SK-N-SH (cell line): ENCODE data around the gene HTR3A. TPM values are rescaled to one million over a fixed set of nuclear protein-coding genes. Genes with fewer than 3 reads are reported as not detected.
"Not testable (repeated sequence)": the region's sequence is repeated elsewhere in the genome, so short reads cannot be mapped to it uniquely, and the experiment has no call there.

Source experiments
- CTCF ChIA-PET: fragments of 300-600, 350-600 bp; formaldehyde crosslinking; extraction: SDS; loops from one replicate; lab custom pipeline; 2021; lab: Yijun Ruan, JAX
- POLR2A ChIA-PET: fragments of 350-600 bp; sonication (Branson Sonifier 250); formaldehyde crosslinking; extraction: SDS; loops from one replicate; lab custom pipeline; 2020; ENCODE audit warnings: antibody characterized with exemption, inconsistent platforms; lab: Yijun Ruan, JAX
- DNase-seq: peaks from one replicate; pipeline ENCODE4 v3.0.0; 2012
- H2AFZ ChIP-seq: fragments of 200-600 bp; sonication (generic); 2 replicates; pipeline ENCODE4 v1.8.1; 2016; ENCODE audit warnings: antibody characterized with exemption, mild to moderate bottlenecking, low read depth
- H3F3A ChIP-seq: fragments of 200-600 bp; sonication (generic); replicated peaks from 2 replicates; pipeline ENCODE3; 2016; ENCODE audit warnings: antibody characterized with exemption, mild to moderate bottlenecking; ENCODE audit not compliant: insufficient read depth
- H3K27ac ChIP-seq, 2 experiments: fragments of 200-500 bp in 1 of 2; fragments of 200-600 bp in 1 of 2; sonication (Bioruptor generic) in 1 of 2; sonication (generic), shearing (Covaris generic) in 1 of 2; 2 replicates each; pipeline versions ENCODE4 v1.5.1 to v1.6.1; 2014 to 2016; ENCODE audit warnings: low read depth in 2 of 2, inconsistent platforms in 1 of 2, low read length in 1 of 2, mild to moderate bottlenecking in 1 of 2, mixed read lengths in 1 of 2
- H3K27me3 ChIP-seq: fragments of 200-600 bp; sonication (generic), shearing (Covaris generic); 2 replicates; pipeline ENCODE4 v1.6.1; 2016; ENCODE audit warnings: mixed run types; ENCODE audit not compliant: insufficient read depth
- H3K36me3 ChIP-seq, 2 experiments: fragments of 200-500 bp in 1 of 2; fragments of 200-600 bp in 1 of 2; sonication (Bioruptor generic) in 1 of 2; sonication (generic) in 1 of 2; replicated peaks in 1 of 2; 2 replicates each; pipeline versions ENCODE3 to v1.5.1; 2014 to 2016; ENCODE audit warnings: low read length in 1 of 2, mild to moderate bottlenecking in 1 of 2; ENCODE audit not compliant: insufficient read depth in 2 of 2, control insufficient read depth in 1 of 2
- H3K4me1 ChIP-seq, 2 experiments: fragments of 200-500 bp in 1 of 2; fragments of 200-600 bp in 1 of 2; sonication (Bioruptor generic) in 1 of 2; sonication (generic), shearing (Covaris generic) in 1 of 2; 2 replicates each; pipeline versions ENCODE4 v1.5.1 to v1.6.1; 2014 to 2016; ENCODE audit warnings: low read depth in 1 of 2, low read length in 1 of 2, mixed run types in 1 of 2; ENCODE audit not compliant: insufficient read depth in 2 of 2, control insufficient read depth in 1 of 2
- H3K4me2 ChIP-seq: fragments of 200-600 bp; sonication (generic), shearing (Covaris generic); 2 replicates; pipeline ENCODE4 v1.6.1; 2017; ENCODE audit warnings: mixed run types
- H3K4me3 ChIP-seq, 2 experiments: fragments of 200-500 bp in 1 of 2; fragments of 200-600 bp in 1 of 2; sonication (Bioruptor generic) in 1 of 2; sonication (generic), shearing (Covaris generic) in 1 of 2; 2 replicates each; pipeline versions ENCODE4 v1.5.1 to v1.8.1; 2014 to 2016; ENCODE audit warnings: low read depth in 2 of 2, inconsistent platforms in 1 of 2, low read length in 1 of 2, mild to moderate bottlenecking in 1 of 2, mixed read lengths in 1 of 2, moderate library complexity in 1 of 2
- H3K79me2 ChIP-seq: fragments of 200-600 bp; sonication (generic); 2 replicates; pipeline ENCODE4 v1.8.1; 2017; ENCODE audit warnings: mild to moderate bottlenecking; ENCODE audit not compliant: insufficient read depth
- H3K9ac ChIP-seq: fragments of 200-600 bp; sonication (generic); 2 replicates; pipeline ENCODE4 v1.6.1; 2017; ENCODE audit warnings: mixed run types
- H3K9me2 ChIP-seq: fragments of 200-600 bp; sonication (generic); 2 replicates; pipeline ENCODE4 v1.6.1; 2017; ENCODE audit warnings: mixed run types
- H3K9me3 ChIP-seq: fragments of 200-600 bp; sonication (generic); 2 replicates; pipeline ENCODE4 v1.6.1; 2017; ENCODE audit warnings: mixed run types, mild to moderate bottlenecking, moderate library complexity
- H4K20me1 ChIP-seq: fragments of 200-600 bp; sonication (generic); 2 replicates; pipeline ENCODE4 v1.6.1; 2017; ENCODE audit warnings: mild to moderate bottlenecking, mixed run types; ENCODE audit not compliant: insufficient read depth
- MAX ChIP-seq: IDR thresholded peaks from 2 replicates; pipeline ENCODE4 v1.4.0; 2012; ENCODE audit warnings: low read depth
- NRF1 ChIP-seq: IDR thresholded peaks from 2 replicates; pipeline ENCODE4 v1.6.1; 2012; ENCODE audit warnings: low read depth, mild to moderate bottlenecking, low read length
- RCOR1 ChIP-seq: fragments of 150-350 bp; IDR thresholded peaks from 2 replicates; pipeline ENCODE4 v1.6.1; 2017; ENCODE audit warnings: antibody characterized with exemption, low read length
- ZBTB33 ChIP-seq: IDR thresholded peaks from 2 replicates; pipeline ENCODE4 v1.4.0; 2012; ENCODE audit warnings: low read depth, borderline replicate concordance
- WGBS: methylation state at CpG from one replicate; pipeline ENCODE4 v1.1.6; 2017; ENCODE audit warnings: low lambda C conversion rate; 5-methylcytosine and 5-hydroxymethylcytosine counted together
- polyA plus RNA-seq, 3 experiments: library from polyadenylated mRNA; depleted of rRNA; stranded (reverse); fragments of >200 nt; gene quantifications; 2 replicates each; pipeline ENCODE4 v1.2.3, GENCODE V29; 2012

Gene HTR3A
- polyA plus RNA-seq, 1 of the 3 experiments (the other 2 are of a cell fraction): not detected

GRCh38 chr11:113937918-113938317 is 37.0 kb upstream of the HTR3A start:
- POLR2A ChIA-PET: no interaction called here
- no peaks in the 10 kb centered on the region for H3K36me3 ChIP-seq

GRCh38 chr11:113942256-113942655 is 32.7 kb upstream of the HTR3A start:
- H2AFZ ChIP-seq: no peak overlapping the region
- H3K79me2 ChIP-seq: no peaks in the 10 kb centered on the region
- H3K36me3 ChIP-seq: no peaks in the 10 kb centered on the region
- H3K4me2 ChIP-seq: no peak overlapping the region
- no peaks in the 10 kb centered on the region for H3K4me1 ChIP-seq
- H3F3A ChIP-seq: no peaks in the 10 kb centered on the region
- ChIA-PET CTCF (interaction anchor here (1.0 to 3.4 kb wide), 2 partner anchors 46 to 319 kb away, joined by 3 to 14 read pairs; no protein-coding TSS in a partner anchor), POLR2A (no interaction called here)
- WGBS: 79% methylated on average over 8 of the region's 8 CpGs
- no peak overlapping the region for H3K27ac ChIP-seq
- DNase-seq: no peak
- H3K9ac ChIP-seq: no peak overlapping the region
- no peaks in the 10 kb centered on the region for H3K27me3 ChIP-seq
- no peaks in the 10 kb centered on the region for H3K9me2 ChIP-seq
- no peaks in the 10 kb centered on the region for H3K9me3 ChIP-seq
- no peaks in the 10 kb centered on the region for H4K20me1 ChIP-seq
- no peak for TF ChIP-seq RCOR1
- TF ChIP-seq, all 33 proteins: peak for 0
- H3K4me3 ChIP-seq: no peak overlapping the region

More at GRCh38 chr11:113937918-113938317, 37.0 kb upstream of the HTR3A start:
- TF ChIP-seq ZBTB33 (no peak), MAX (no peak), NRF1 (no peak)
- no peaks in the 10 kb centered on the region for H3K79me2 ChIP-seq
- H3K4me1 ChIP-seq: no peaks in the 10 kb centered on the region
- CTCF ChIA-PET: no interaction called here
- H3K9me3 ChIP-seq: no peaks in the 10 kb centered on the region
- H3K9ac ChIP-seq: no peak overlapping the region
- no peak overlapping the region for H2AFZ ChIP-seq
- WGBS: 36% methylated on average over 3 of the region's 3 CpGs
- no peaks in the 10 kb centered on the region for H4K20me1 ChIP-seq
- H3K27me3 ChIP-seq: no peaks in the 10 kb centered on the region
- DNase-seq: no peak
- no peaks in the 10 kb centered on the region for H3K9me2 ChIP-seq
- H3K4me3 ChIP-seq: no peak overlapping the region
- no peaks in the 10 kb centered on the region for H3F3A ChIP-seq
- H3K27ac ChIP-seq: no peak overlapping the region
- H3K4me2 ChIP-seq: no peak overlapping the region

- CTCF ChIA-PET: interaction anchor here (1.2 kb wide), 1 partner anchor 19 kb away, joined by 3 read pairs; no protein-coding TSS in a partner anchor
Observed at GRCh38 chr11:113946162-113946561, 28.7 kb upstream of the HTR3A start.

More at GRCh38 chr11:113946162-113946561, 28.7 kb upstream of the HTR3A start:
- H3K4me2 ChIP-seq, H3K9me3 ChIP-seq, H3K27me3 ChIP-seq, H3K36me3 ChIP-seq, H3K4me1 ChIP-seq, H3K27ac ChIP-seq, DNase-seq, POLR2A ChIA-PET, H3K4me3 ChIP-seq, H3K9me2 ChIP-seq, H3K79me2 ChIP-seq, H4K20me1 ChIP-seq, H3F3A ChIP-seq, H2AFZ ChIP-seq, H3K9ac ChIP-seq: not testable (repeated sequence)
- 10% methylated on average over 2 of the region's 2 CpGs for WGBS
